Measurements from ENCODE around the gene NEURL4.
A peak's percentile ranks its signal among the peaks of the same experiment; 100 is the strongest.
"Not testable (repeated sequence)": the region's sequence is repeated elsewhere in the genome, so short reads cannot be mapped to it uniquely, and the experiment has no call there.

NEURL4 gene

GRCh38 chr17:7328840-7329373 lies at the start of gene NEURL4:
NEURL4 (minus strand) TSS chr17:7329335; CDS start chr17:7329312, 23 bp downstream.
- no peak for DNase-seq (ENCODE audit: extremely low read depth, low read depth)
- H3K4me3 ChIP-seq (replicated peaks; ENCODE audit: low read depth, low read length), result peak within 1 kb of the TSS; percentile 89
- peak; percentile 1 for TF ChIP-seq CTCF (IDR thresholded peaks at IDR 0.05; ENCODE audit: low read depth, low read length, missing control alignments)

GRCh38 chr17:7374353-7374752 lies 45.2 kb upstream of the NEURL4 start:
- TF ChIP-seq CTCF (IDR thresholded peaks at IDR 0.05; ENCODE audit: low read depth, low read length, missing control alignments), result no peak
- no peak for DNase-seq (ENCODE audit: extremely low read depth, low read depth)
- no peak overlapping the region for H3K4me3 ChIP-seq (replicated peaks; ENCODE audit: low read depth, low read length)

- TF ChIP-seq CTCF (IDR thresholded peaks at IDR 0.05; ENCODE audit: low read depth, low read length, missing control alignments), result no peak
- H3K4me3 ChIP-seq (replicated peaks; ENCODE audit: low read depth, low read length), result no peak overlapping the region
- DNase-seq (ENCODE audit: extremely low read depth, low read depth), result no peak
Measured at GRCh38 chr17:7370853-7371252, 41.7 kb upstream of the NEURL4 start.

- H3K4me3 ChIP-seq (replicated peaks; ENCODE audit: low read depth, low read length), result no peak overlapping the region
- no peak for DNase-seq (ENCODE audit: extremely low read depth, low read depth)
- TF ChIP-seq CTCF (IDR thresholded peaks at IDR 0.05; ENCODE audit: low read depth, low read length, missing control alignments), result no peak
Measured at GRCh38 chr17:7369825-7370224, 40.7 kb upstream of the NEURL4 start.

- H3K4me3 ChIP-seq (replicated peaks; ENCODE audit: low read depth, low read length); DNase-seq (ENCODE audit: extremely low read depth, low read depth): not testable (repeated sequence)
Measured at GRCh38 chr17:7368599-7368994, 39.5 kb upstream of the NEURL4 start.

GRCh38 chr17:7367918-7368598 lies 38.9 kb upstream of the NEURL4 start:
- TF ChIP-seq CTCF (IDR thresholded peaks at IDR 0.05; ENCODE audit: low read depth, low read length, missing control alignments), result no peak
- no peak overlapping the region for H3K4me3 ChIP-seq (replicated peaks; ENCODE audit: low read depth, low read length)
- DNase-seq (ENCODE audit: extremely low read depth, low read depth), result no peak

GRCh38 chr17:7367083-7367482 lies 37.9 kb upstream of the NEURL4 start:
- no peak for DNase-seq (ENCODE audit: extremely low read depth, low read depth)
- TF ChIP-seq CTCF (IDR thresholded peaks at IDR 0.05; ENCODE audit: low read depth, low read length, missing control alignments), result no peak
- H3K4me3 ChIP-seq (replicated peaks; ENCODE audit: low read depth, low read length), result no peak overlapping the region

GRCh38 chr17:7365963-7366362 lies 36.8 kb upstream of the NEURL4 start:
- H3K4me3 ChIP-seq (replicated peaks; ENCODE audit: low read depth, low read length); DNase-seq (ENCODE audit: extremely low read depth, low read depth): not testable (repeated sequence)

Data from HFF-Myc (cell line).